Type B pancreatic cell (in vitro differentiated cells): ENCODE results near the gene TMEM40. TPM values are rescaled to one million over a fixed set of nuclear protein-coding genes. Genes with fewer than 3 reads are reported as not detected.

Experiments used
- DNase-seq: peaks from one replicate; pipeline ENCODE4 v3.0.0; 2021; ENCODE audit warnings: mixed read lengths; ENCODE audit not compliant: unreplicated experiment; ENCODE audit errors: extremely low spot score
- H3K27ac Mint-ChIP-seq: 2 replicates; pipeline ENCODE4 v1.8.0; 2021; ENCODE audit warnings: mild to moderate bottlenecking, mixed read lengths
- H3K27me3 Mint-ChIP-seq: 2 replicates; pipeline ENCODE4 v1.8.0; 2021; ENCODE audit warnings: mixed read lengths
- H3K36me3 Mint-ChIP-seq: 2 replicates; pipeline ENCODE4 v1.8.0; 2021; ENCODE audit warnings: mixed read lengths
- H3K4me1 Mint-ChIP-seq: one replicate; pipeline ENCODE4 v1.8.0; 2021; ENCODE audit warnings: mixed read lengths; ENCODE audit not compliant: unreplicated experiment
- H3K4me3 Mint-ChIP-seq: 2 replicates; pipeline ENCODE4 v1.8.0; 2021; ENCODE audit warnings: mild to moderate bottlenecking, mixed read lengths
- H3K9me3 Mint-ChIP-seq: 2 replicates; pipeline ENCODE4 v1.8.0; 2021; ENCODE audit warnings: mixed read lengths
- long read RNA-seq: library from polyadenylated mRNA; unstranded; transcript quantifications from one replicate; pipeline ENCODE4 v2.0.0, GENCODE V29; 2020
- total RNA-seq: library from RNA; stranded (reverse); gene quantifications from 2 replicates; pipeline ENCODE4 v1.2.1, GENCODE V29; 2021; ENCODE audit warnings: low replicate concordance
- TF ChIP-seq, protein P1 (sequence below): fragments of 200-600 bp; sonication (generic); conservative IDR thresholded peaks from 2 replicates; pipeline ENCODE4 v1.5.0; 2021; ENCODE audit warnings: antibody characterized with exemption, mild to moderate bottlenecking

The TMEM40 gene, protein sequence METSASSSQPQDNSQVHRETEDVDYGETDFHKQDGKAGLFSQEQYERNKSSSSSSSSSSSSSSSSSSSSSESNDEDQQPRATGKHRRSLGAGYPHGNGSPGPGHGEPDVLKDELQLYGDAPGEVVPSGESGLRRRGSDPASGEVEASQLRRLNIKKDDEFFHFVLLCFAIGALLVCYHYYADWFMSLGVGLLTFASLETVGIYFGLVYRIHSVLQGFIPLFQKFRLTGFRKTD
- total RNA-seq: 16.3 and 51.3 TPM in 2 replicates
- long read RNA-seq, transcript TMEM40-205 (10 exons, 1,785 nt): minor isoform, 21 of 117 reads
- long read RNA-seq, transcript TMEM40-204 (11 exons, 1,547 nt): major isoform, 45 of 117 reads
- long read RNA-seq, transcript TMEM40-202 (12 exons, 2,308 nt): minor isoform, 27 of 117 reads
- long read RNA-seq, partial matches to known transcripts: 0 of 117 reads
- long read RNA-seq, other reads (novel, unspliced or antisense): 24 of 117 reads

DNA sequence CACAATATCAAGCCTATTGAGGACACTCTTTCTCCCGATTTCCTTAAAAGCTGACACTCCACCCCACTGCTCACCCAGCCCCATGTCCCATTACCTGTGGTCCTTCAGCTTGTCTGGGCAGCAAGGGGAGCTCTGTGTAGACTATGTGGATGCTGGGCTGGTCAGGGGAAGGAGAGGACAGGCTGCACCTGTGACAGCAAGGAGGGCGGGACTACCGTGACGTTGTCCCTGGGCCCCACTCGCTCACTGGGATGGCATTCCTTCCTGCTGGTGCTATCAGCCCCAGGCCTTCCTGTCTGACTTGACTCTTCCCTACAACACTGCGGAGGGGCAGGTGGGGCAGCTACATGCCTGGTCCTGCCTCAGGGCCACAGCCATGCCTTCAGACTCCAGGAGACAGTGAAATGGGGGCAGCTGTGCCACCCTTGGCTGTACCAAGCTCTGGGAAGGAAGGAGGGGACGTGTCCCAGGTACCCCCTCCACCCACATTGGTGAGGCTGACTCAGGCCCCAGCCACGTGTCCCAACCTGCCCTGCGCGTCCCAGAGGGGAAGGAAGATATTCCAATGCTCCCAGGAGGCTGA lies at the start of gene TMEM40:
TSS of gene TMEM40 (minus strand) at position 163 of the 583 bp plus-strand sequence. CDS start 9,427 bp downstream, outside the sequence.
- H3K4me3 Mint-ChIP-seq: peak within 1 kb of the TSS; percentile 89

DNA sequence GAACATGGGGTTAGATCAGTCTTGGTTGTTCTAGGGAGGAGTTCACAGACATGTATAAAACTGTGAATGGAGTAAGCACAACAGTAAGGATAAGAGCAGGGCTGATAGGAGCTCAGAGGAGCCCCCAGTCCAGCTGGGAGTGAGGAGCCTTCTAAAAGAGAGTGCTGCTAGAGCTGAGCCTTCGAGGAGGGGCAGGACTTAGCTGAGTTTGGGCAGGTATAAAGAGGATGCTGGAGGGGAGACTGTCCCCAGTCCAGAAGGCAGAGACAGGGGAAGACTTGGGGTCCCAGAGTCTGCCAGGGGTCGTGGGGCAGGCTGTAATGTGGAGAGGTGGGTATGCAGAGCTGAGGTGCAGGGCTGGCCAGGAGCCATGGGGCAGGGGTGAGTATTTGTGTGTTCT lies 49.5 kb upstream of the TMEM40 start:
- H3K27ac Mint-ChIP-seq: no peak overlapping the region
- DNase-seq: no peak
- peaks cover 4% of the 10 kb centered on the region for H3K36me3 Mint-ChIP-seq
- TF ChIP-seq, protein P1, sequence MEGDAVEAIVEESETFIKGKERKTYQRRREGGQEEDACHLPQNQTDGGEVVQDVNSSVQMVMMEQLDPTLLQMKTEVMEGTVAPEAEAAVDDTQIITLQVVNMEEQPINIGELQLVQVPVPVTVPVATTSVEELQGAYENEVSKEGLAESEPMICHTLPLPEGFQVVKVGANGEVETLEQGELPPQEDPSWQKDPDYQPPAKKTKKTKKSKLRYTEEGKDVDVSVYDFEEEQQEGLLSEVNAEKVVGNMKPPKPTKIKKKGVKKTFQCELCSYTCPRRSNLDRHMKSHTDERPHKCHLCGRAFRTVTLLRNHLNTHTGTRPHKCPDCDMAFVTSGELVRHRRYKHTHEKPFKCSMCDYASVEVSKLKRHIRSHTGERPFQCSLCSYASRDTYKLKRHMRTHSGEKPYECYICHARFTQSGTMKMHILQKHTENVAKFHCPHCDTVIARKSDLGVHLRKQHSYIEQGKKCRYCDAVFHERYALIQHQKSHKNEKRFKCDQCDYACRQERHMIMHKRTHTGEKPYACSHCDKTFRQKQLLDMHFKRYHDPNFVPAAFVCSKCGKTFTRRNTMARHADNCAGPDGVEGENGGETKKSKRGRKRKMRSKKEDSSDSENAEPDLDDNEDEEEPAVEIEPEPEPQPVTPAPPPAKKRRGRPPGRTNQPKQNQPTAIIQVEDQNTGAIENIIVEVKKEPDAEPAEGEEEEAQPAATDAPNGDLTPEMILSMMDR: no peak
- peak overlapping the region; percentile 83 for H3K4me3 Mint-ChIP-seq
- no peaks in the 10 kb centered on the region for H3K27me3 Mint-ChIP-seq
- H3K4me1 Mint-ChIP-seq: peaks cover 6% of the 10 kb centered on the region
- H3K9me3 Mint-ChIP-seq: no peaks in the 10 kb centered on the region

More for the DNA sequence above, at the start of gene TMEM40:
- Mint-ChIP-seq H3K27me3 (no peaks in the 10 kb centered on the region), H3K27ac (peak within 1 kb of the TSS; percentile 99), H3K36me3 (no peaks in the 10 kb centered on the region), H3K9me3 (no peaks in the 10 kb centered on the region), H3K4me1 (peaks cover 25% of the 10 kb centered on the region)
- TF ChIP-seq, protein P1: no peak
- DNase-seq: peak; percentile 71

DNA sequence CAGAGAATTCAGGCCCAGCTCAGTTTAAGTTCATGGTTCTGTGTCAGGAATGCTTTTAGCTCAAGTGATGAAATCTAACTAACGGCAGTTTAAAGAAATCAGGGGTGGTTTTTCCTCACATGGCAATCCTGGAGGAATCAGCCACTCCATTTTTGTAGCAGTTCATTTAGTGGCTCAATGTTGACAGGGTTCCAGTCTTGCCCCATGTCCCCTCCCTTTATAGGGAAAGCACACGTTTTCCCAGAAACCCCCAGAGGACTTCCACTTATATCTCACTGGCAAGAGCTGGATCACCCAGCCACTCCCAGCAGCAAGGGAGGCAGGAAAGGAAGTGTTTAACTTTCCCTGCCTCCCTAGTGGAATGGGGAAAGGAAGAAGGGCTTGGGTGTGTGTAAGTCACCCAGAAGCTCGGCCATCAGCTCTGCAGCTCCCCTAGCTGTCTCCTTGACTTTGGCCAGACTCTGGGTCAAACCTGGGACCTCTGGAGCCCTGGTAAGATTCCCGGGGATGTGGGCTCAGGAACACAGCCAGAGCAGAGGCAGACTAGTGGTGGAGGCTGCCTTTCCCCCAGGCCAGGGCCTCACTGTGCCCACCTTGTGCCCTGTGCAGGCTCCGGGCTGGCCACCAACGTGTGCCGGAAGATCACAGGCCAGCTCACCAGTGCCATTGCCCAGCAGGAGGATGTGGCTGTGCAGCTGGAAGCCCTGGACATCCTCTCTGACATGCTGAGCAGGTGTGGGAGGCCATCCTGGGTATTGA lies 48.7 kb upstream of the TMEM40 start:
- H3K36me3 Mint-ChIP-seq: peaks cover 4% of the 10 kb centered on the region
- no peaks in the 10 kb centered on the region for H3K27me3 Mint-ChIP-seq
- H3K4me3 Mint-ChIP-seq: no peak overlapping the region
- H3K27ac Mint-ChIP-seq: no peak overlapping the region
- TF ChIP-seq, protein P1: no peak
- no peaks in the 10 kb centered on the region for H3K9me3 Mint-ChIP-seq
- H3K4me1 Mint-ChIP-seq: peaks cover 6% of the 10 kb centered on the region
- DNase-seq: no peak

DNA sequence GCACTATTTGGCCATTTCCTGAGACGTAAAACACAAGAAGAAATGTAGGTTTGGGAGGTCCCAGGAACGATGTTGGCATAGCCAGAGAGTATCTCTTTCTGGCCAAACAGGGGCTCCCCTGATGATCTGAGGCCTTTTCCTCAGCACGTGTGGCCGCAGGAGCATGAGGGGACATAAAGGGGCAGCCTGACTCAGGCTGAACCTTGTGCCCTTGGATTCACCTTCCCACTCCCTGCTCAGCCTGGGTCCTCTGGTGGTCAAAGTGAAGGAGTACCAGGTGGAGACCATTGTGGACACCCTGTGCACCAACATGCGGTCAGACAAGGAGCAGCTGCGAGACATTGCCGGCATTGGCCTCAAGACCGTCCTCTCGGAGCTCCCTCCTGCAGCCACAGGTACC lies 48.0 kb upstream of the TMEM40 start:
- TF ChIP-seq, protein P1: no peak
- Mint-ChIP-seq H3K4me1 (peaks cover 6% of the 10 kb centered on the region), H3K9me3 (no peaks in the 10 kb centered on the region), H3K36me3 (peaks cover 4% of the 10 kb centered on the region), H3K27me3 (no peaks in the 10 kb centered on the region), H3K27ac (no peak overlapping the region), H3K4me3 (no peak overlapping the region)
- no peak for DNase-seq

DNA sequence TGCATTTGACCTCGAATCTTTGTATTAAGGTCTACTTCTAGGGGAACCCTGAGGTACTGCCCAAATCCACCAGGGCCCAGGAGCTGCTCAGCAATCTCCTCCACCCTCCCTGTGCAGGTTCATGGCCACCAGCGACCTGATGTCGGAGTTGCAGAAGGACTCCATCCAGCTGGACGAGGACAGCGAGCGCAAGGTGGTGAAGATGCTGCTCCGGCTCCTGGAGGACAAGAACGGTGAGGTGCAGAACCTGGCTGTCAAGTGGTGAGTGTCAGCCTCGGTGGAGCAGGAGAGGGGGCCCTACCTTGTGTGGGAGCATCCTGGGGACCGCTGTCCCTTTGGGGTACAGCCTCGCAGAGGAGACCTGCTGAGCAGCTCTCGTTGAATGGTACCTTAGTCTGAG lies 44.3 kb upstream of the TMEM40 start:
- Mint-ChIP-seq H3K27me3 (no peaks in the 10 kb centered on the region), H3K36me3 (peaks cover 7% of the 10 kb centered on the region), H3K9me3 (no peaks in the 10 kb centered on the region), H3K4me1 (peaks cover under 1% of the 10 kb centered on the region), H3K27ac (no peak overlapping the region), H3K4me3 (no peak overlapping the region)
- DNase-seq: no peak
- TF ChIP-seq, protein P1: no peak
